SK-N-SH treated with all-trans-retinoic acid at 6 μM for 48 hours (cell line): ENCODE results near the gene CD200.

Experiments used
- TF ChIP-seq, protein P1 (sequence below): fragments of 250-450 bp; sonication (Bioruptor Pico); IDR thresholded peaks from 2 replicates; pipeline ENCODE4 v1.5.1; 2020; ENCODE audit warnings: low read depth, mild to moderate bottlenecking, moderate library complexity

The CD200 gene

DNA sequence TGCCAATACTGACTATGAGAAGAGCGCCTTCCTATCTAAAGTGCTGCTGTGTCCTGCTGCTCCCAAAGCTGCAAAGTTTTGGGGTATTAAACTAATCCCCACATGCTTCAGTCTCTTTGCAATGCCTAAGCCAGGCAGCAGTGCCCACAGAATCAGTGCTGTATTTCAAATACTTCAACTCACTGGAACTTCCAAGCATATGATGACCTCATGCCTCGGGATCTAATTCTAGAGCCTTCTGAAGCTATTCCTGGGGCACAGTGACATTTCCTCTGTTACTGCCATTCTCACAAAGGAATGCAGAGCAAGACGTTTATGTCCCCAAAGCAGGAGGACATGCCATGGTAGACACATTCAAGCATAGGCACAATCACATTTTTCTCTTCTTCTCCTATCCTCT is 78.5 kb downstream of the CD200 start (continued):
- TF ChIP-seq, protein P1, sequence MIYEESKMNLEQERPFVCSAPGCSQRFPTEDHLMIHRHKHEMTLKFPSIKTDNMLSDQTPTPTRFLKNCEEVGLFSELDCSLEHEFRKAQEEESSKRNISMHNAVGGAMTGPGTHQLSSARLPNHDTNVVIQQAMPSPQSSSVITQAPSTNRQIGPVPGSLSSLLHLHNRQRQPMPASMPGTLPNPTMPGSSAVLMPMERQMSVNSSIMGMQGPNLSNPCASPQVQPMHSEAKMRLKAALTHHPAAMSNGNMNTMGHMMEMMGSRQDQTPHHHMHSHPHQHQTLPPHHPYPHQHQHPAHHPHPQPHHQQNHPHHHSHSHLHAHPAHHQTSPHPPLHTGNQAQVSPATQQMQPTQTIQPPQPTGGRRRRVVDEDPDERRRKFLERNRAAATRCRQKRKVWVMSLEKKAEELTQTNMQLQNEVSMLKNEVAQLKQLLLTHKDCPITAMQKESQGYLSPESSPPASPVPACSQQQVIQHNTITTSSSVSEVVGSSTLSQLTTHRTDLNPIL: no peak
- TF ChIP-seq, all 23 proteins: peak for 0
